OCI-LY1 (cell line): ENCODE data around the gene TMEM109.
"Not testable (repeated sequence)": the region's sequence is repeated elsewhere in the genome, so short reads cannot be mapped to it uniquely, and the experiment has no call there.

ENCODE experiments used
- H2AFZ ChIP-seq: fragments of 200-600 bp; sonication (generic), shearing (Covaris generic); 2 replicates; pipeline ENCODE4 v1.6.0; 2014; ENCODE audit warnings: antibody characterized with exemption, mild to moderate bottlenecking, low read length
- H3F3A ChIP-seq: fragments of 200-600 bp; sonication (generic), shearing (Covaris generic); 2 replicates; pipeline ENCODE4 v1.6.0; 2014; ENCODE audit warnings: mild to moderate bottlenecking, antibody characterized with exemption, low read length, moderate library complexity; ENCODE audit not compliant: insufficient read depth
- H3K27ac ChIP-seq: fragments of 200-600 bp; sonication (generic); 2 replicates; pipeline ENCODE4 v1.5.1; 2014; ENCODE audit warnings: low read length, mixed run types, mild to moderate bottlenecking, low read depth; ENCODE audit not compliant: poor library complexity, severe bottlenecking
- H3K27me3 ChIP-seq: fragments of 200-600 bp; sonication (generic); 2 replicates; pipeline ENCODE4 v1.6.0; 2014; ENCODE audit warnings: antibody characterized with exemption, mild to moderate bottlenecking, low read length, moderate library complexity; ENCODE audit not compliant: insufficient read depth
- H3K36me3 ChIP-seq: fragments of 200-600 bp; sonication (generic); 2 replicates; pipeline ENCODE4 v1.6.1; 2014; ENCODE audit warnings: mild to moderate bottlenecking, antibody characterized with exemption, low read length, moderate library complexity, mixed read lengths; ENCODE audit not compliant: insufficient read depth
- H3K4me1 ChIP-seq: fragments of 200-600 bp; sonication (generic); 2 replicates; pipeline ENCODE4 v1.5.1; 2014; ENCODE audit warnings: mild to moderate bottlenecking, low read length, moderate library complexity; ENCODE audit not compliant: insufficient read depth, severe bottlenecking
- H3K4me2 ChIP-seq: fragments of 200-600 bp; sonication (generic), shearing (Covaris generic); 2 replicates; pipeline ENCODE4 v1.6.1; 2014; ENCODE audit warnings: low read length
- H3K4me3 ChIP-seq: fragments of 200-600 bp; sonication (generic); 2 replicates; pipeline ENCODE4 v1.5.1; 2014; ENCODE audit warnings: low read length, low read depth, mild to moderate bottlenecking, mixed read lengths; ENCODE audit not compliant: poor library complexity, severe bottlenecking
- H3K79me2 ChIP-seq: fragments of 200-600 bp; shearing (Covaris generic); 2 replicates; pipeline ENCODE4 v1.6.1; 2016; ENCODE audit warnings: mixed run types, low read length, mixed read lengths; ENCODE audit not compliant: insufficient read depth
- H3K9ac ChIP-seq: fragments of 200-600 bp; sonication (generic), shearing (Covaris generic); 2 replicates; pipeline ENCODE4 v1.6.1; 2014; ENCODE audit warnings: mild to moderate bottlenecking, low read length, mixed read lengths
- H3K9me2 ChIP-seq: fragments of 200-600 bp; sonication (generic), shearing (Covaris generic); 2 replicates; pipeline ENCODE4 v1.6.1; 2014; ENCODE audit warnings: low read depth, mild to moderate bottlenecking, low read length, mixed read lengths
- H3K9me3 ChIP-seq: fragments of 200-600 bp; shearing (Covaris generic); 2 replicates; pipeline ENCODE4 v1.6.1; 2014; ENCODE audit warnings: low read length, mixed read lengths
- H4K20me1 ChIP-seq: fragments of 200-600 bp; sonication (generic), shearing (Covaris generic); 2 replicates; pipeline ENCODE4 v1.6.0; 2016; ENCODE audit warnings: mild to moderate bottlenecking, low read length; ENCODE audit not compliant: insufficient read depth
- CTCF ChIP-seq: fragments of 200-600 bp; sonication (generic), shearing (Covaris generic); IDR thresholded peaks from 2 replicates; pipeline ENCODE4 v1.5.1; 2017; ENCODE audit warnings: mild to moderate bottlenecking, antibody characterized with exemption, low read length, moderate library complexity, mixed read lengths
- EZH2 ChIP-seq: fragments of 200-600 bp; sonication (generic), shearing (Covaris generic); IDR thresholded peaks from 2 replicates; pipeline ENCODE4 v1.8.0; 2017; ENCODE audit warnings: borderline replicate concordance, mixed run types, mild to moderate bottlenecking, antibody characterized with exemption, low read length, moderate library complexity, mixed read lengths

TMEM109 gene

DNA sequence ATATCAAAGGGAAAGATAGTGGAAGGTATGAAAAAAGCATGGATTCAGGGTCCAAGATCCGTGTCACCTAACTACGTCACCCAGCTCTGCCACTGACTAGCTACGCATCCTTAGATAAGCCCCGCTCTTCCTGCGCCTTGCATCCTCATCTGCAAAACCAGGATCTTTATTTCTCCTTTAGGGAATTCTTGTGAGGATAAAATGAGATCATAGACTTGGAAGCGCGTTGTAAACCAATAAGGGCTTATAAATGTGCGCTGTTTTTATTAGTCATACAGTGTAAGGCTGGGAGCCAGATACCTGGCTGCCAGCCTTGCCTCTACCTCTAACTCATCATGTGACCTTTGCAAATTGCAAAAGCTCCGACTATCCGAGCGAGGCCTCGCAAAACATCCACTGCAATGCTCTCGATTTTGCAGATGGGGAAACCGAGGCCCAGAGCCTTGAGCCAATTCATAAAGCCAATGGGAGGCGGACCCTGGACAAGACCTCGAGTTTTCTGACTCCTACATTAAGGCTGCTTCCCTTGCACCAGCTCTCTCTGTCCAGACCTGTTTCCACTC is 8.3 kb upstream of the TMEM109 start:
- Histone ChIP-seq H3K27me3 (no peaks in the 10 kb centered on the region), H2AFZ (no peak overlapping the region), H3K36me3 (peaks cover 43% of the 10 kb centered on the region), H3K4me2 (peak overlapping the region; percentile 91), H3K27ac (peak overlapping the region; percentile 55), H4K20me1 (no peaks in the 10 kb centered on the region), H3K9ac (peak overlapping the region; percentile 95), H3K79me2 (peaks cover 31% of the 10 kb centered on the region), H3K9me3 (no peaks in the 10 kb centered on the region), H3K9me2 (no peaks in the 10 kb centered on the region), H3K4me1 (peaks cover 37% of the 10 kb centered on the region), H3K4me3 (peak overlapping the region; percentile 89), H3F3A (0 out of 2 replicates have a peak, but pooled peaks cover 3% of the 10 kb centered on the region)
- TF ChIP-seq CTCF (no peak), EZH2 (no peak)

GRCh38 chr11:60906132-60906972 is 7.6 kb upstream of the TMEM109 start, which contains the start of gene PRPF19:
Gene PRPF19 (minus strand): TSS chr11:60906585. CDS start chr11:60906382, 203 bp downstream.
- no peaks in the 10 kb centered on the region for H3K9me2 ChIP-seq
- peak within 1 kb of the TSS; percentile 89 for H3K4me3 ChIP-seq
- no peaks in the 10 kb centered on the region for H3K27me3 ChIP-seq
- peaks cover 40% of the 10 kb centered on the region for H3K4me1 ChIP-seq
- peaks cover 31% of the 10 kb centered on the region for H3K79me2 ChIP-seq
- H3K9ac ChIP-seq, result peak within 1 kb of the TSS; percentile 95
- peak within 1 kb of the TSS; percentile 62 for H3K27ac ChIP-seq
- H3F3A ChIP-seq, result 0 out of 2 replicates have a peak, but pooled peaks cover 3% of the 10 kb centered on the region
- TF ChIP-seq EZH2 (no peak), CTCF (peak; percentile 8; the same call in 1 of the 2 replicates)
- H4K20me1 ChIP-seq, result no peaks in the 10 kb centered on the region
- H3K4me2 ChIP-seq, result peak within 1 kb of the TSS; percentile 96
- peaks cover 36% of the 10 kb centered on the region for H3K36me3 ChIP-seq
- no peaks in the 10 kb centered on the region for H3K9me3 ChIP-seq
- peak within 1 kb of the TSS; percentile 44; the same call in 1 of the 2 replicates for H2AFZ ChIP-seq

DNA sequence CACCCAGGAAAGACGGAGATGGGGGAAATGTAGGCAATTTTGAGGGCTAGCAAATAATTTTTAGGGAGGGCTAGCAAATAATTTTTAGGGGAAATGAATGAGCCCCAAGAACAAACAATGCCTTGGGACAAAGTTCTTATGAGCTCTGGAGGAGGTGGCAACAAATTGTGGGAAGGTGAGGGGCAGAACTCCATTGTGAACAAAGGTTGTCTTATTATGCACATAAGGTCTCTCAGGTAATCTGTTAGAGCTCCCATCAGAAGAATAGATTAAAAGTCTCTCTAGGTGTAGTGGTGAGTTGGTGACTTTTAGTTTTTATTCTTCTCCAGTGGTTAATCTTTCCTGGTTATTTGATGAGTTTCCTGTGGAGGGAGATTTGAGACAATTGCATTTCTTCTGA is 5.2 kb upstream of the TMEM109 start:
- Histone ChIP-seq H3K36me3 (peaks cover 12% of the 10 kb centered on the region), H3K27me3 (no peaks in the 10 kb centered on the region), H3K79me2 (peaks cover 24% of the 10 kb centered on the region), H2AFZ (no peak overlapping the region), H3K4me1 (peaks cover 54% of the 10 kb centered on the region), H3K9ac (no peak overlapping the region), H3K27ac (no peak overlapping the region), H4K20me1 (no peaks in the 10 kb centered on the region), H3K4me2 (no peak overlapping the region), H3F3A (0 out of 2 replicates have a peak, but pooled peaks cover 3% of the 10 kb centered on the region), H3K9me3 (no peaks in the 10 kb centered on the region), H3K9me2 (no peaks in the 10 kb centered on the region), H3K4me3 (no peak overlapping the region)
- TF ChIP-seq EZH2, result no peak
- no peak for TF ChIP-seq CTCF

GRCh38 chr11:60909680-60910280 is 4.2 kb upstream of the TMEM109 start:
- peaks cover 49% of the 10 kb centered on the region for H3K4me1 ChIP-seq
- H3F3A ChIP-seq, H3K9ac ChIP-seq, H3K27me3 ChIP-seq, H3K9me3 ChIP-seq, H3K36me3 ChIP-seq, H3K4me2 ChIP-seq, H4K20me1 ChIP-seq, H3K9me2 ChIP-seq, H3K4me3 ChIP-seq, H2AFZ ChIP-seq: not testable (repeated sequence)
- peak overlapping the region; percentile 62 for H3K27ac ChIP-seq
- H3K79me2 ChIP-seq, result peaks cover 15% of the 10 kb centered on the region
